Measurements from ENCODE around the gene TNS4.
A peak's percentile ranks its signal among the peaks of the same experiment; 100 is the strongest.

Gene TNS4

DNA sequence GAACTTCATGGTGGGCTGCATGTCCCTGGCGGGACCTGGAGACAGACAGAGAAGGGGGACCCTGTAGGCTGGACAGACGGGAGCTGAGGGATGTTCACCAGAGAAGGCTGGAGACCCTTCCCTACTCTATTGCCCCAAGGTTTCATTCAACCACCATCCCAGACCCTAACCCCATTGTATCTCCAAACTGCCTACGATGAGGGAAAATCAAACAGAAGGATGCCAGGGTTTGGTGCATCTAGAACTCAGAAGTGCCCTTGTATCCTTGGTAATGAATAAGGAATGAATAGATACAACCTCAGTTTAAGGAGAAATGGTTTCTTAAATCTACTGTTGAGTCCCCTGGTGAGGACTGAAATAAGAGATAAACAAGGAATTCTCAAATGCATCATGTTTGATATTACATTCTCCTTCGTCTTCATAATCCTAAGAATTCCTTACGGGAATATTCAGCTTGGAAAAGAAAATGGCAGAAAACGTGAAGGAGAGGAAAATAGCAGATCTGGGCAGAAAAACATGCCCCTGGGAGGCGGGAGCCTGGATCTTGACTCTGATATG, 16.4 kb downstream of the TNS4 start:
- Mint-ChIP-seq H3K4me1 (peaks cover 28 to 50% of the 10 kb centered on the region in 2 donors), H3K27me3 (no peaks in the 10 kb centered on the region), H3K36me3 (no peaks in the 10 kb centered on the region), H3K9me3 (no peaks in the 10 kb centered on the region), H3K27ac (no peak overlapping the region), H3K4me3 (no peak overlapping the region)
- DNase-seq (no peak), ATAC-seq (replicated peaks) (no peak)

DNA sequence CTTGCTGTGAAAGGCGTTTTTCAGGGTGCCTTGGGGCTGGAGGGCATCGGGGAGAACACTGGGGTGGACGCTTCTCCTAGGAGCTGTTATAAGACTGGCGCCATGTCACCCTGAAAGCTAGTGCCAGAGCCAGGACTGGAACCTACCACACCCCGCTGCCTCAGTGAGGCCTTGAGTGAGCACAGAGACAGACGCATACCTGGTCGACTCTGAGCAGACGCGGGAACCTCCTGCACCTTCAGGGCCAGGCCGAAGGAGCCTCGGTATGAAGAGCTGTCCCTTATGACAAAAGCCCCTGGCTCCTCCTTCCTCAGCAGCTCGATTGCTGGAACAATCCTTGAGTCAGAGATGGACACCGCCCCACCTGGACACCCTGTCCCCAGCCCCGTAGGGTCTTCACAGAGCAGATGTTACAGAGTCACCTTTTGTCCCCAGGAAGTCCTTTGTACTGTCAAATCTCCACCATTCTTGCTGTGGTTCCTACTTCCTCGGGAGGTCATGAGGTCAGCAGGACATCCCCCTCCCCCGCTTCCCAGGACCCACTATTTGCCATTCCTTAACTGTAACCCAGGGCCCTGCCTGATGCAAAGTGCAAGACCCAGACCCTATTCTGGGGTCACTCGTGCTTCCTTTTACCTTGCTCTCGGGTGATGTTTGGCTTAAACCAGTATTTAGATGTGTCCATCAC, 17.0 kb downstream of the TNS4 start:
- ATAC-seq (replicated peaks), result no peak
- no peak overlapping the region for H3K27ac Mint-ChIP-seq
- H3K27me3 Mint-ChIP-seq, result no peaks in the 10 kb centered on the region
- no peaks in the 10 kb centered on the region for H3K9me3 Mint-ChIP-seq
- no peak for DNase-seq
- no peaks in the 10 kb centered on the region for H3K36me3 Mint-ChIP-seq
- H3K4me3 Mint-ChIP-seq, result no peak overlapping the region
- peaks cover 31 to 50% of the 10 kb centered on the region in 2 donors for H3K4me1 Mint-ChIP-seq

GRCh38 chr17:40483679-40484078, 17.7 kb downstream of the TNS4 start:
- Mint-ChIP-seq H3K27ac (no peak overlapping the region), H3K9me3 (no peaks in the 10 kb centered on the region), H3K4me1 (peaks cover 34 to 51% of the 10 kb centered on the region in 2 donors), H3K27me3 (no peaks in the 10 kb centered on the region), H3K36me3 (no peaks in the 10 kb centered on the region), H3K4me3 (no peak overlapping the region)
- ATAC-seq (replicated peaks) (no peak), DNase-seq (no peak)

- H3K4me1 Mint-ChIP-seq, result peaks cover 34 to 49% of the 10 kb centered on the region in 2 donors
- H3K27me3 Mint-ChIP-seq, result no peaks in the 10 kb centered on the region
- ATAC-seq (replicated peaks) (no peak), DNase-seq (no peak)
- peak overlapping the region; percentile 57 for H3K27ac Mint-ChIP-seq
- no peaks in the 10 kb centered on the region for H3K9me3 Mint-ChIP-seq
- H3K36me3 Mint-ChIP-seq, result no peaks in the 10 kb centered on the region
- H3K4me3 Mint-ChIP-seq, result no peak overlapping the region
Observed at GRCh38 chr17:40482722-40483121, 18.7 kb downstream of the TNS4 start.

GRCh38 chr17:40481106-40481505, 20.3 kb downstream of the TNS4 start:
- peaks cover 38 to 63% of the 10 kb centered on the region in 2 donors for H3K4me1 Mint-ChIP-seq
- H3K4me3 Mint-ChIP-seq, result peak overlapping the region; percentile 51 to 62
- H3K9me3 Mint-ChIP-seq, result no peaks in the 10 kb centered on the region
- ATAC-seq (replicated peaks), result no peak
- H3K27me3 Mint-ChIP-seq, result no peaks in the 10 kb centered on the region
- H3K36me3 Mint-ChIP-seq, result no peaks in the 10 kb centered on the region
- H3K27ac Mint-ChIP-seq, result peak overlapping the region; percentile 59
- DNase-seq, result no peak

- peak overlapping the region; percentile 87 for H3K27ac Mint-ChIP-seq
- H3K4me3 Mint-ChIP-seq, result peak overlapping the region; percentile 30 to 40
- H3K9me3 Mint-ChIP-seq, result no peaks in the 10 kb centered on the region
- no peaks in the 10 kb centered on the region for H3K36me3 Mint-ChIP-seq
- no peaks in the 10 kb centered on the region for H3K27me3 Mint-ChIP-seq
- DNase-seq, result peak; percentile 53
- H3K4me1 Mint-ChIP-seq, result peaks cover 37 to 67% of the 10 kb centered on the region in 2 donors
- peak; percentile 85 to 91 for ATAC-seq (replicated peaks)
Observed at GRCh38 chr17:40480501-40481003, 20.9 kb downstream of the TNS4 start.

- peaks cover 37 to 67% of the 10 kb centered on the region in 2 donors for H3K4me1 Mint-ChIP-seq
- ATAC-seq (replicated peaks), result peak; percentile 33 to 36
Observed at GRCh38 chr17:40479754-40480480, 21.5 kb downstream of the TNS4 start.

GRCh38 chr17:40478486-40478885, 22.9 kb downstream of the TNS4 start:
- Mint-ChIP-seq H3K36me3 (no peaks in the 10 kb centered on the region), H3K9me3 (no peaks in the 10 kb centered on the region), H3K27ac (no peak overlapping the region), H3K4me3 (no peak overlapping the region), H3K4me1 (peaks cover 37 to 67% of the 10 kb centered on the region in 2 donors), H3K27me3 (no peaks in the 10 kb centered on the region)
- DNase-seq (no peak), ATAC-seq (replicated peaks) (no peak)

More at GRCh38 chr17:40479754-40480480, 21.5 kb downstream of the TNS4 start:
- H3K4me3 Mint-ChIP-seq, result no peak overlapping the region
- H3K27me3 Mint-ChIP-seq, result no peaks in the 10 kb centered on the region
- peak overlapping the region; percentile 87 for H3K27ac Mint-ChIP-seq
- H3K9me3 Mint-ChIP-seq, result no peaks in the 10 kb centered on the region
- H3K36me3 Mint-ChIP-seq, result no peaks in the 10 kb centered on the region
- DNase-seq, result no peak

GRCh38 chr17:40477796-40478195, 23.6 kb downstream of the TNS4 start:
- no peak overlapping the region for H3K27ac Mint-ChIP-seq
- no peak for DNase-seq
- ATAC-seq (replicated peaks), result no peak
- no peaks in the 10 kb centered on the region for H3K9me3 Mint-ChIP-seq
- H3K36me3 Mint-ChIP-seq, result no peaks in the 10 kb centered on the region
- H3K4me3 Mint-ChIP-seq, result no peak overlapping the region
- H3K4me1 Mint-ChIP-seq, result peaks cover 35 to 60% of the 10 kb centered on the region in 2 donors
- H3K27me3 Mint-ChIP-seq, result no peaks in the 10 kb centered on the region

DNA sequence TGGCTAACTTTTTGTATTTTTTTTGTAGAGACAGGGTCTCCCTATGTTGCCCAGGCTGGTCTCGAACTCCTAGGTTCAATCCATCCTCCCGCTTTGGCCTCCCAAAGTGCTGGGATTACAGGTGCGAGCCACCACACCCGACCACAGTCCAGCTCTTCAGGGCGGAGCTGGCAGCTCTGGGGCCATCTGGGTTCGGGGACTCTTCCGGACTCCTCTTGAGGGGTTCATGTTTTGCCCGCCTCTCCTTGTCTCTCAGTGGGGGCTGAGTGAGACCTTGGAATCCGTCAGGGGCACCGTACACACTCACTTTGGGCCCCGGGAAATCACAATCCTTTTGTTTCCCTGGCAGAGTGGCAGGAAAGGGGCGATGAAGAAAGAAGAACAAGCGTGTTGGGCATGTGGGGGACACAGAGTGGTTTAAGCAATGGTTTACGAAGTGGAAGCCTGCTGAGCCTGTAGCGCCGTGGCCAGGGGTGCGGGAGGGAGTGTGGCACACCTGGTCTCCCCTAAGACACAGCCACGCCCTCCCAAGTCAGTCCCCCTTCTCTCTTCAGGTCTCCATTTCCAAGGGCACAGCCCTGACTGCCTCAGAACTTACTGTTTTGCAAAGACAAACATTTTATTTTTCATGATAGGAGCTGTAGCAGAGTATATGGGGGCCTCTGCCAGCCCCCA, 26.1 kb downstream of the TNS4 start:
- no peak for DNase-seq
- ATAC-seq (replicated peaks), result no peak
- H3K27ac Mint-ChIP-seq, result no peak overlapping the region
- H3K9me3 Mint-ChIP-seq, result no peaks in the 10 kb centered on the region
- H3K36me3 Mint-ChIP-seq, result no peaks in the 10 kb centered on the region
- H3K4me1 Mint-ChIP-seq, result peaks cover 21 to 36% of the 10 kb centered on the region in 2 donors
- no peak overlapping the region for H3K4me3 Mint-ChIP-seq
- peaks cover 0 to 4% of the 10 kb centered on the region in 2 donors for H3K27me3 Mint-ChIP-seq

DNA sequence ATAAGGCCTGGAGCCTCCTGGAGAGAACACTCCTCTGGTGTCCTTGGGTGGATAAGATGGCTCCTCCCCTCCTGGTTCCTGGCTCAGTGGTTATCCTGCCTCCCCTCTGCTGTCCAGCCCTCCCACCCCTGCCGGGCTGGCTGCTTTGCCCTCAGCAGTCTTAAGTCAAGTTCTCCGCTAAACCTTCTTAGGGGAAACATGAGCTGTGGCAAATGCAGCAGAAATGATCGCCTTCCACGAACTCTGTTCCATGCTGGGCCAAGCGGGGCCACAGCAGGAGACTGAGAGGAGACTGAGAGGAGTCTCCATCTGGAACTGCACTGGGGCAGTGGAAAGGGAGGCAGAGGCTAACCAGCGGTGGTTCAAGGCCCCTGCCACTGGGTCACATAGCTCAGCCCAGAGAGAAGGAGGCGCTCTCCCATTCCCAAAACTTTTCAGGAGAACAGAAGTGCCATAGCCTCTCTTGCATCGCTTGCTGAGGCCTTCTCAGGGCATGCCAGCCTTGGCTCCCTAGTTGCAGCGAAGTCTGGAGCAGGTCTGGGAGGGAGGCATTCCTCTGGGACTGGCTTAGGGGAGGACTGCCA, 26.9 kb downstream of the TNS4 start:
- no peak overlapping the region for H3K27ac Mint-ChIP-seq
- no peak overlapping the region for H3K4me3 Mint-ChIP-seq
- no peaks in the 10 kb centered on the region for H3K36me3 Mint-ChIP-seq
- no peaks in the 10 kb centered on the region for H3K9me3 Mint-ChIP-seq
- H3K4me1 Mint-ChIP-seq, result peaks cover 14 to 27% of the 10 kb centered on the region in 2 donors
- DNase-seq (no peak), ATAC-seq (replicated peaks) (no peak)
- H3K27me3 Mint-ChIP-seq, result peaks cover 4 to 7% of the 10 kb centered on the region in 2 donors

GRCh38 chr17:40473573-40474365, 27.7 kb downstream of the TNS4 start:
- Mint-ChIP-seq H3K4me1 (peaks cover 9 to 20% of the 10 kb centered on the region in 2 donors), H3K9me3 (no peaks in the 10 kb centered on the region), H3K27ac (no peak overlapping the region), H3K36me3 (no peaks in the 10 kb centered on the region), H3K27me3 (peaks cover 7 to 9% of the 10 kb centered on the region in 2 donors), H3K4me3 (no peak overlapping the region)
- ATAC-seq (replicated peaks) (no peak), DNase-seq (no peak)

DNA sequence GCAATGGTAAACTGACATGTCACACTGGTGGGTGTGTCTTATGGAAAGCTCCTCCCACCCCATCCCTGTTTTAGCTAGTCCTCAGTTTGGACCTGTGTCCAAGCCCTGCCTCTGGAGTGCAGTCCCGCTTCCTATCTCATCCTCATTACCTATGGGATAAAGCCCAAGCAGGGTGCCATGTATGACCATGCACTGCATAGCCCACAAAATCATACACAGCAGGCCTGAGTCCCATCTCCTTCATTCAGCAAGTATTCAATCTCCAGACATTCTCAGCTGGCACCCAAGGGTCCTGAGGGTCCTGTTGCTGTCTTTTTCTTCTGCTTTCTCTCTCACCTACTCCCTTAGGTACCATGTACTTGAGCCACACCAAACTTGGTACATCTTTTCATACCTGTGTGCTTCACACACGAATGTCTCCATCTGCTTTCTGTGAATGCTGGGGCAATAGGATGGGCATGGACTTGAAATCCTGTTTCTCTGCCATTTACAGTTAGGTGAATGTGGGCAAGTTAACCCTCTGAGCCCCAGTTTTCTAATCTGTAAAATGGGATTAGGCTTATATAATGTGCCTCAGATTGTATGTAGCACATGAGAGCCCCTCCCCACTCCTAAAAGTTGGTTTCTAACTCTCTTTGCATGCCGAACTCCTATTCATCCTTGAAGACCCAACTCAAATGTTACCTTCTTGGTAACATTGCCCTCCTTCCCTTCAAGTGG, 28.5 kb downstream of the TNS4 start:
- Mint-ChIP-seq H3K4me3 (no peak overlapping the region), H3K36me3 (no peaks in the 10 kb centered on the region), H3K27me3 (peaks cover 7 to 9% of the 10 kb centered on the region in 2 donors), H3K9me3 (no peaks in the 10 kb centered on the region), H3K4me1 (peaks cover 8 to 18% of the 10 kb centered on the region in 2 donors), H3K27ac (no peak overlapping the region)
- no peak for ATAC-seq (replicated peaks)
- no peak for DNase-seq
